SK-N-MC (cell line): ENCODE measurements around the gene CLTC.

Experiments
- EZH2 ChIP-seq: fragments of 200-600 bp; sonication (generic); IDR thresholded peaks from one replicate; pipeline ENCODE4 v1.6.1; 2017; ENCODE audit warnings: antibody characterized with exemption
- FOXP2 ChIP-seq: optimal IDR thresholded peaks from 2 replicates; pipeline ENCODE3; 2011; ENCODE audit warnings: mild to moderate bottlenecking, moderate library complexity; ENCODE audit not compliant: insufficient read depth; ENCODE audit errors: extremely low read length, control extremely low read depth
- POLR2AphosphoS5 ChIP-seq: IDR thresholded peaks from 2 replicates; pipeline ENCODE4 v1.6.1; 2012; ENCODE audit warnings: mild to moderate bottlenecking, low read depth, low read length, borderline replicate concordance

GRCh38 chr17:59626756-59627155 is 7.1 kb downstream of the CLTC start:
- TF ChIP-seq POLR2AphosphoS5 (no peak), EZH2 (no peak), FOXP2 (no peak)
